Ammon's horn (tissue), 1 donor: ENCODE results near the gene TBPL2.
"Not testable (repeated sequence)": the region's sequence is repeated elsewhere in the genome, so short reads cannot be mapped to it uniquely, and the experiment has no call there.

Experiments
- DNase-seq: peaks from one replicate; pipeline ENCODE4 v3.0.0-alpha.2; 2016; ENCODE audit warnings: low spot score

The TBPL2 gene

GRCh38 chr14:55440385-55440784 is at the start of gene TBPL2:
Gene TBPL2 (minus strand): TSS chr14:55440616. CDS start chr14:55440449, 167 bp downstream.
- no peak for DNase-seq

GRCh38 chr14:55488204-55488603 is 47.8 kb upstream of the TBPL2 start:
- no peak for DNase-seq

GRCh38 chr14:55482936-55483605 is 42.7 kb upstream of the TBPL2 start:
- no peak for DNase-seq

GRCh38 chr14:55481769-55482168 is 41.4 kb upstream of the TBPL2 start:
- no peak for DNase-seq

DNA sequence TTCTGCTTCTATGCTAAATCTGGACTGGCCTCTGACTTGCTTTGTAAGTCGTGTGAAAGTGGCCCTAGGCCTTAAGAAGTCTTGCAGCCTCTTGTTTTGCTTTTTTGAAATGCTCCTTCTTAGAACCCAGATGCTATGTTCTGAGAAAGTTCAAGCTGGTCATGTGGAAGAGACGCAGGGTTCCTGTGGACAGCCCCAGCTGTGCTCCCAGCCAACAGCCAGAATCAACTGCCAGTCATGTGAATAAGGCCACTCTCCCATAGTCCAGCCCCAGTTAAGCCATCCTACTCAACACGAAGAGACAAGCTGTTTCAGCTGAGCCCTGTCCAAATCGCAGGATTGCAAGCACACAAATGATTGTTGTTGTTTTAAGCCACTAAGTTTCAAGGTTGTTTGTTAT is 37.3 kb upstream of the TBPL2 start:
- DNase-seq = no peak

- not testable (repeated sequence) for DNase-seq
These were observed 36.0 kb upstream of the TBPL2 start for GRCh38 chr14:55476448-55476847.

DNA sequence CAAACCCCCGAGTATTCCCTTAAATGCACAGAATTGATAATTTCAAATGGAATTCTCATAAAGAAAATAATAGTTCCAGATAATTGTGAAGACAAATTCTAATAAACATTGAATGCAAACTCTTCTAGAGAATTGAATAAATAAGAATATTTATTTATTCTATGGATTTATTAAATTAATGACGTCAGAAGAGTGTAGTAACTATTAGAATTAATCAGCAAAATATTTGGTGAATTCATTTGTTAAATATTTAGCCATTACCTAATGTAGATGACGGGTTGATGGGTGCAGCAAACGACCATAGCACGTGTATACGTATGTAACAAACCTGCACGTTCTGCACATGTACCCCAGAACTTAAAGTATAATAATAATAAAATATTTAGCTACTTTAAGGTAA is 33.4 kb upstream of the TBPL2 start:
- DNase-seq = no peak

DNA sequence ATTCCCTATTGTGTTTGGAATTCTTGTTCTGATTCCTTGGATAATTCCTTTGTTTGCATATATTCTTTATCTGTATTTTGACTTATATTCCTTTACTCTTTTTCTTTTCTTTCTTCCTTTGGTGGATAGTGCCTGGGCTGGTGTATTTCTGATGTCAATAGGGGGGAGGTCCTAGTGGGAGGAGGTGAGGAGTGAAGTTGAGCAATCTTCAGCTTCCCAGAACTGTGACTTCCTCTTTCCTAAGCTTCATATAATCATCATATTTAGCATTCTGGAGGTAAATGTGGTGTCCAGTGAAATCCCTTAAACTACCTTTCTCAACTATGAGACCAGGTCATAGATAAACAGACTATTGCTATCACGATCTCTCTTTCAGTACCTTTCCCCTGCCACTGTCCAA is 29.6 kb upstream of the TBPL2 start:
- no peak for DNase-seq

- DNase-seq = no peak
These were observed 26.9 kb upstream of the TBPL2 start for GRCh38 chr14:55467307-55467706.

GRCh38 chr14:55458800-55459515 is 18.5 kb upstream of the TBPL2 start:
- DNase-seq = no peak

DNA sequence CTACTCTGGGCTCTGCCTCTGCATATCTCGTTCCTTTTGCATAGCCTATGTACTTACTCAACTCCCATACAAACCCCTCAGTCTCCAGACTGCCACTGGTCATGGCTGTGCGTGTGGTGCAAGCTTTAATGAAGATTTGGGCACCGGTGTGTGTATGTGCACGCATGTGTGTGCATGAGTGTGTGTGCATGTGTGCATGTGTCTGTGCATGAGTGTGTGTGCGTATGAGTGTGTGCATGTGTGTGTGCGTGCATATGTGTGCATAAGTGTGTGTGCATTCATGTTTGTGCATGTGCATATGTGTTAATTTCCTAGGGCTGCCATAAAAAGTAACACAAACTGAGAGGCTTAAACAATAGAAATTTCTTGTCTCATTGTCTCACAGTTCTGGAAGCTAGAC is 17.1 kb upstream of the TBPL2 start:
- DNase-seq = no peak

GRCh38 chr14:55456411-55456810 is 16.0 kb upstream of the TBPL2 start:
- not testable (repeated sequence) for DNase-seq

DNA sequence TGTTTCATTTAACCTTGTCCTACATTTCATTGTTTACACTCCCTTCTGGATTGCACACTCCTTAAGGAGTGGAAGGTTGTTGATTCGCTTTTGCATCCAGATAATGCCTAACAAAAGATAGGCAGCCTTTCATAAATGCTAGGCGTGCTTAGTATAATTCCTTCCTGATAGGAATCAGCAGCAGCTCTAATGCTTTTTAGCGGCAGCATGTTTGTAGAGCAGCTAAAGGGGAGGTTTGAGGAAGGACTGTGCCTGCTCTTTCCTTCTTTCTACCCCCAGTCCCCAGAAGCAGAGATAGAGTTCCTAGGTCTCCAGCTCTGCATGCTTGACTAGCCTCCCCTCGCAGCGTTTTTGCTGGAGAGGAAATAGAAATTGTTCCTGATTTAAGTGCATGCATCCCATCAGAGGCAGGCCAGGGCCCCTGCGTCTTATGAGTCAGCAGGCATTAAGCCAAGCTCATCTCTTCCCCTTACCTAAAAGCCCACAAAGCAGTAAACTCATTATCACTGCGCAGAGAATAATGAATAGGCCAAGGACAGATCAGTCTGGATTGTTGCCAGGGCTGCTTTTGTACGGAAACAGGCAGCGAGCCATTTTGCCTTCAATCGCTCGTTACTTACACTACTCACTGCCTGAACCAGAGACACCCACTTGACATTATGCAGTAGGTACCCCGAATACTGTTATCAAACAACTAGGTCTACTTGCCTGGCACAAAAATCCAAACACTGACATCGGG is 14.0 kb upstream of the TBPL2 start:
- DNase-seq = peak; percentile 48

DNA sequence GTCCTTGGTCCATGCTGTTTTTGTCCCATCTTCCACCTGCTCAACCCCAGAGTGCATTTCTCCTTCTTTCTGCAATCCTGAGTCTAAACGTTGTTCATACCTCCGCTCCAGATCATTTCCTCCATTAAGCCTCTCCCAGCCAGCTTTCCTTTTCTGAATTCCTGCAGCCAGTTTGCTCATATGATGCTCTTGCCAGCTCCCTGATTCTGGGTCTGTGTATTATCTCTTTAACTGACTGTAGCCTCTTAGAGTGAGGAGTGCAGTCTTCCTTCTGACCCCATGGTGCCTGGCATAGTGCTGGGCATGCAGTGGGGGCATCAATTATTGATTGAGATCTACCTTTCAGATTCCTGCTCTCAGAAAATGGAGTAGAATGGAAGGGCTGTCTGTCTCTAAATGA is 11.5 kb upstream of the TBPL2 start:
- no peak for DNase-seq

GRCh38 chr14:55451398-55451797 is 11.0 kb upstream of the TBPL2 start:
- DNase-seq = no peak

- no peak for DNase-seq
These were observed 10.6 kb upstream of the TBPL2 start for GRCh38 chr14:55450987-55451386.

- DNase-seq = no peak
These were observed 10.1 kb upstream of the TBPL2 start for GRCh38 chr14:55450539-55450938.

- no peak for DNase-seq
These were observed 9.7 kb upstream of the TBPL2 start for GRCh38 chr14:55450124-55450523.

DNA sequence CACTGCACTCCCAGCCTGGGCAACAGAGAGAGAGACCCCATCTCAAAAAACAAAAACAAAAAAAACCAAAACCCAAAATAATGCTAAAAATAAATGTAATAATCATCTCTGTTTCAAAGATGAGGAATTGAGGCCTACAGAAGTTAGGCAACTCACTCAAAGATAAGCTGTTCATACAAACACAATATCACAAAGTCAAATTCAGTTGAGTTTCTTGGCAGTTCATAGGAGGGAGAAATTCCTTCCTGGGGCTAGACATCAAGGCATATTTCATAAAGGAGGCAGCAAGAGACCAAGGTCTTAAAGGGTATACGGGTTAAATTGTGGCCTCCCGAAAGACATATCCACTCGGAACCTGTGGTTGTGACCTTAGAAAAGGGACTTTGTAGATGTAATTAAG is 8.7 kb upstream of the TBPL2 start:
- DNase-seq = no peak

GRCh38 chr14:55448141-55448614 is 7.8 kb upstream of the TBPL2 start:
- no peak for DNase-seq

- DNase-seq = no peak
These were observed 6.4 kb upstream of the TBPL2 start for GRCh38 chr14:55446833-55447232.

DNA sequence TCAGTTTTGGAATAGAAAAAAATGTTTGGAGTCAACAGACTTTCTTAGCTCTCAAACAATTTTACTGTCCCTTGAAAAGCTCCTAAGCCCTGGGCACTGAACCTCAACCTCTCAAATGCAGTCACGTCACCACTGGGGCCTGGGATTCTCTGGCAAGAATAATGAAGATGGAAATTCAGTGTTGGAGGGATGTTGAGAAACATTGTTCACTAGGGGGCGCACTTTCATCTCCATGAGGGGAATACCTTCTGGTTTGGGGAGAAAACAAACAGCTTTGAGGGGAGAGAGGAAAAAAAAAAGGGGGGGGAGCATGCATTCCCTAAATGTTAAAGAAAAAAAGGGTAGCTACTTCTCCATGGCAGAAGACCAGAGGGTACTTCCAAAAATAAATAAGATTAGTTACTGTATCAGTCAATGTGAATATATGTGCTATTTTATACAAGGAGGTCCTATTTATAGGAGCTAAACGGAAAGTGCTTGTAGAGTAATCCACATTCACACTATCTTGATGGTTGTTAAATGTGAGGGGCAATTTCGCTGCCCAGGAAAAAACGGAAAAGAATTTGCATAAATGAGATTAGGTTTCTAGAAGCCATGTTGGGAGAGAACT is 5.8 kb upstream of the TBPL2 start:
- DNase-seq = peak; percentile 78

GRCh38 chr14:55441286-55441685 is 870 bp upstream of the TBPL2 start:
- DNase-seq = no peak
